HG02798 (cell line): ENCODE results near the gene LSM3.
"Not testable (repeated sequence)": the region's sequence is repeated elsewhere in the genome, so short reads cannot be mapped to it uniquely, and the experiment has no call there.

Experiments used
- ATAC-seq: cut with Tn5 transposase; IDR thresholded peaks from one replicate; pipeline ENCODE4 v1.9.1; 2021; ENCODE audit warnings: mild to moderate bottlenecking; ENCODE audit not compliant: unreplicated experiment, poor library complexity

Gene LSM3

DNA sequence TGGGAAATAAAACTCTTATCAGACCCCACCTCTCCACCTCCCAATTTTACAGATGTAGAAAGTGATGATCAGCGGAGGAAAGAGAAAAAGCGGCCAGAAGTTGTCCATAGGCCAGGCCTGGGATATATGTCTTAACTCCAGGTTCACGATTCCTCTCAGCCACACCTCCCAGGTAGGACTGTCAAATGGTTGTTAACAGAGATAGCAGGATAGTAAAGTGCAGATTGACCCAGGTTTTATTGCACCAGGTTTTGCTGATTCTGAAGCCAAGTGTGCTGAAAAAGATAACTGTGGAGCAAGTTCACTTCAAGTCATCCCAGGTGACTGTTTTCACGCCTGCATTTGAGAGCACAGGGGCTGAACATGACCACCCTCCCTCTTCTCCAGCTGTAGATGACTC, 36.1 kb downstream of the LSM3 start:
- no peak for ATAC-seq

DNA sequence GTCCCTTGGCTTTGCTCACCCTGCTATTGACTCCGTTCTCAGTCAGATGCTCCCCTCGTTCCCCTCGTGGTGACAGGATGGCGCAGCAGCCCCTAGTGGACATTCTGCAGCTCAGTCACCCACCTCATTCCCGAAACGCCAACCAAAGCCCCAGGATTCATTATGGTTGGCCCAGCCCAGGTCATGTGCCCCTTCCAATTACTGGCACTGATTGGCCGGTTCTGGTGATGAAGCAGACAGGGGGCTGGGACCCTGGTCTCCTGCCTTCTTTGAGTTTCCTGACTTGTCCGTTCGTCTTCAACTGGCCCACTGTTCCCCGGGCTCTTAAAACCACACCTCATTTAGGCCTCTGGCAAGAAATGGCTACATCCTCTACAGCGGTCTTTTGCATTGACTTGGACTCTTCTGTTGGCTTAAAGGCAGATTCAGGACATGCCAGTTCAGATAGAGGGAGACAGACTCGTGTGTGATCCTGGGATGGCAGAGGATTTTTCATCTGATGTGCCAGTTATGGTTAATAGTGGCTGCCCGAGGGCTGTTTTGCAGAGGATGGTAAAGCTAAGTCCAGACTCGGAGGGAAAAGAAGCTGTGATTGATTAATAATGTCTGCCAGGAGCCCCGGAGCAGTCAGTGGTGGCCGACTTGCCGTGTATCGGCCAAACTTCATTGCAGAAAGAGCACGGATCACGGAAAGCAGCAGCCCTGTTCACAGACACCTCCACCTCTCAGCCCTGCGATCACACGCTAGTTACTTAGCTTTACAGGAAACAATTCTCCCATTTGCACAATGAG, 37.8 kb downstream of the LSM3 start:
- peak; percentile 92 for ATAC-seq

DNA sequence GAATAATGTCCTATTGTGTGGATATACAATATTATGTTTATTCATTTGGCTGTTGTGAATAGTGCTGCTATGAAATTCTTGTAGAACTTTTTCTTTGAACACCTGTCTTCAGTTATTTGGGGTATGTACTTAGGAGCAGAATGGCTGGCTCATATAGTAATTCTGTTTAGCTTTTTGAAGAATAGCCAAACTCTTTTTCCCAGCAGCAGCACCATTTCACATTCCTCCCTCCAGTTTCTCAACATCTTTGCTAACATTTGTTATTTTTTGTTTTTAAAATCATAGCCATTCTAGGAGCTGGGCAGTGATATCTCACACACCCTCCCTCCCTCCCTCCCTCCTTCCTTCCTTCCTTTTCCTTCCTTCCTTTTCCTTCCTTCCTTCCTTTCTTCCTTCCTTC, 39.7 kb downstream of the LSM3 start:
- ATAC-seq: no peak

DNA sequence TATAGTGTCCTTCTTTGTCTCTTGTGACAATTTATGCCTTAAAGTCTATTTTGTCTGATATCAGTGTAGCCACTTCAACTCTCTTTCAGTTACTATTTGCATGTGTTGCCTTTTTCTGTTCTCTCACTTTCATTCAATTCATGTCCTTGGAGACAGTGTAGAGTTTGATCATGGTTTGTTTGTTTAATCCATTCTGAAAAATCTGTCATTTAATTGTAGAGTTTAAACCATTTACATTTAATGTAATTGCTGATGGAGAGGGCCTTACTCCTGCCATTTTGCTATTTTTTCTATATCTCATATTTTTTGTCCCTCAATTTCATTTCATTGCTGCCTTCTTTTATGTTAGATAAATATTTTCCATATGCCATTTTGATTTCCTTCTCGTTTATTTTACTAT, 42.3 kb downstream of the LSM3 start:
- ATAC-seq: no peak

DNA sequence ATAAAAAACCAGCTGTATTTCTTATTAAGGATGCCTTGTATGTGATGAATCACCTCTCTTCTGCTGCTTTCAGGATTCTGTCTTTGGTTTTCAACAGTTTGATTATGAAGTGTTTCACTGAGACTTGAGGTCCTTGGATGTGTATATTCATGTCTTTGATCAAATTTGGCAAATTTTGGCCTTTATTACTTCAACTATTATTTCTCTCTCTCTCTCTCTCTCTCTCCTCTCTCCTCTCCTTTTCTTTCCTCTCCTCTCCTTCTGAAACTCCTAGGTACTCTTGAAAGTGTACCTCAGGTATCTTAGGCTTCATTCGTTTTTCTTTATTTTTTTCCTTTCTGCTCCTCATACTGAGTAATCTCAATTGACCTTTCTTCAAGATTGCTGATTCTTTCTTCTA, 43.3 kb downstream of the LSM3 start:
- ATAC-seq: no peak

DNA sequence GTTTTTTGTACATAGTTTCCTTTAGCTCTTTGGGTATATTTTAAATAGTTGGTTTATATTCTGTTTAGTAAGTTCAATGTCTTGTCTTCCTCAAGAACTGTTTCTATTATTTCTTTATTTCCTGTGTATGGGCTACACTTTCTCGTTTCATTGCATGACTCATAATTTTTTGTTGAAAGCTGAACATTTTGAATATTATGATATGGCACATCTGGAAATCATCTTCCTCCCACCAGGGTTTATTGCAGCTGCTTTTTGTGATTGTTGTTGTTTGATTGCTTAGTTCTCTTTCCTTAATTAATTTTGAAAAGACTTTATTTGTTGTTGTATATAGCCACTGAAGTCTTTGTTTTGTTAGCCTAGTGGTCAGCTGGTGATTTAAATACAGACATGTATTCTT, 43.8 kb downstream of the LSM3 start:
- no peak for ATAC-seq

DNA sequence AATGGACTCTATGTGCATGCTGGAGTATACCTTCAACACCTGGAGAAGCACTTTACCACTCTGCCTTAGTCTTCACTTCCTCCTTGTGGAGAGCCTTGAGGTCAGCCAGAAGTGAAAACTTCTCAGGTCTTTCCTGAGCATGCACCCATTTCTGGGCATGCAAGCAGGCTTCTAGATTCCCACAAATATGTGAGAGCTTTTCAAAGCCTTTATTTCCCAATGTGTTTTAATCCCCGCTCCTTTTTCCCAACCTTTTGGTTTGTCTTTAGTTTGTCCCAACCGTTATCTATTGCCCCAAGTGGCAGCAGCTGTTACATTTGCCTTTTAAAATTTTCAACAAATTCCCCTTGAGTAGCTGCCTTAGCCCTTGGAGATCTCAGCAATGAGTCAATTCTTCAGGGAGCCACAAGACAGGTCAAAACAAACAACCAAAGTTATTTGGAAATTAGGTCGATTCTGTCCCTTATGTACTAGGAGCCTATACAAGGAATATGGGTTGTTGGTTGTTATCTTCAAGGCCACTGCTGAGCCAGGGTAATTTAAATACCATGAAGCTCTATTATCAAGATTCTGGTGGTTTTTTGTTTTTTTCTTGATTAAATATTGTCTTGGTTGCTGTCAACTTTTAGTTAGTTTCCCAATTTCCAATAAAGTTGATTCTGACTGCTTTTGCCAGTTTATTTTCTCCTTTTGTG, 44.4 kb downstream of the LSM3 start:
- ATAC-seq: no peak

DNA sequence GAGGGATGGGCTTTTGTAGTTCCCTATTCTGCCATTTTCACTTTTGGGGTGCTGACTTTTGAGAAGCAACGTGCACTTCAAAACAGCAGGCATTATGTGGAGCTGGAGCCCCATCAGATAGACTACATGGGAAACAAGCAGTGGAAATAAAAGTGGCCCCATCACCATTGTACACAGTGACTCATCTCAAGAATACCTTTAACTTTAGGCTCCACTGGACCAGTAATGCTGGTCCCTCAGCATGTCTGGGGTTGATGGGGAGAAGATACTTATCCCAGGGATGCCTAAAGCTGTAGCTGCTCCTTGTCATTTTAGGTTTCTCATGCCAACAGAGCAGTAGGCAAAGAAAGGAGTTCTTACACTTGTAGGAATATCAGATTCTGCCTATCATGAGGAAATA, 45.0 kb downstream of the LSM3 start:
- ATAC-seq: no peak

DNA sequence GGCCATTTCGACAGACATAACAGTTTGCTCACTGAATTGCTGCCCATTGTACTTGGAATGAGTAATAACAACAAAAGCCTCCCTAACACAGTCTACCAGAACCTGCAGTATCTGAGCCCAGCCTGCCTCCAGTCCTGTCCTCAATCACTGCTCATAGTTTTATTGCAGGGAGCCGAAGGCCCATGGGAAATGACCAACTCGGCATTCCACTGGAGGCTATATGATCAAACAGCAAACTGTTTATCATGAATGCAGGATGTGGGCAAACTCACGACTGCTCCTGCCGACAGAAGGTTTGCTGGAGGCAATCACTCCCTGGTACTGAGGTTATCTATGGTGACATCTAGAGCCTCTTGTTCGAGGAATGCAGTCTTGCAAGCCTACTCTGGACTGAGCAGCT, 46.3 kb downstream of the LSM3 start:
- no peak for ATAC-seq

DNA sequence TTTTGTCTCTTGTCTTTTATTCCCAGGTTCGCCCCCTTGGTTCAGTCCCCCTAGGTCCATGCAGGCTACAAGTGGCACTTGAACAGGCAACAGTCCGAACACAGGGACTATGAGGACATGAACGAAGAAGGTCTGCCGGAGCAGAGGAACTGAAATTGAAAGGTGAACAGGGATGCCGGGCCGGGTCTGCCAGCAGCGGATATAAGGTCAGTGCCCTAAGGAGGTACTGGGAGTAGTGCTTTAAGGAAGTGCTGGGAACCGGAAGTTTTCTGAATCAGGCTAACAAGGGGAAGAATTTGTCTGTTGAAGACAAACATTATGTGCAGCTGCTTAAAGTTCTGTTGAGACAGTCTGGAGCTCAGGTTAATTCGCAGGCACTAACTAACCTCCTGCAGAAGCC, 46.8 kb downstream of the LSM3 start:
- no peak for ATAC-seq

DNA sequence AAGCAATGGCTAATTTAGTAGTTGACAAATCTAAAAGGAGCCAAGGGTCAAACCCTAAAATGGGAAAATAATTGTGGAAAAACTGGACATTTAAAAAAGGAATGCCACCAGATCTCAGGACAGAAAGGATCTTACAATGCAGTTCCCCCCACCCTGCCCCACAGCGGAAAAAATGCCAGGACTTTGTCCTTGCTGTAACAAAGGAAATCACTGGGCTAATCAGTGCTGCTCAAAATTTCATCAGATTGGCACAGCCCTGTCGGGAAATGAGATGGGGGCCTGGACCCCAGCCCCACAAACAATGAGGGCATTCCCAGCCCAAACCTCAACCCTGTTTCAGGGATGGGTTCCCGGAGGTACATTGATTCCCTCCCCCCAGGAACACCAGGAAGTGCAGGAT, 47.7 kb downstream of the LSM3 start:
- ATAC-seq: not testable (repeated sequence)

DNA sequence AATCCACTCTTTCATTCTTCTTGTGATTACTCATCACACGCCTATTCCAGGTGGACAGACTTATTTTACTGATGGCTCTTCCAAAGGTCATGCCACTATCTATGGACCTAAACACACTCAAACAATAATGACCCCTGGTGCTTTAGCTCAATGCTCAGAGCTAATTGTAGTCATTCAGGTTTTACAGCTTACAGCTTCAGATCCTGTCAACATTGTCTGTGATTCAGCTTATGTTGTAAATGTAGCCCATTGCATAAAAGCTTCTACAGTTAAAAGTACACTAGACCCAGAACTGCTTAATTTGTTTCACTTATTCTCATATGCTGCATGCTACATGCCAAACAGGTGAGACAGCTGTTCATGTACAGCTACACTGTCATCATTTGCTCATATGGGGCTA, 49.2 kb downstream of the LSM3 start:
- no peak for ATAC-seq

DNA sequence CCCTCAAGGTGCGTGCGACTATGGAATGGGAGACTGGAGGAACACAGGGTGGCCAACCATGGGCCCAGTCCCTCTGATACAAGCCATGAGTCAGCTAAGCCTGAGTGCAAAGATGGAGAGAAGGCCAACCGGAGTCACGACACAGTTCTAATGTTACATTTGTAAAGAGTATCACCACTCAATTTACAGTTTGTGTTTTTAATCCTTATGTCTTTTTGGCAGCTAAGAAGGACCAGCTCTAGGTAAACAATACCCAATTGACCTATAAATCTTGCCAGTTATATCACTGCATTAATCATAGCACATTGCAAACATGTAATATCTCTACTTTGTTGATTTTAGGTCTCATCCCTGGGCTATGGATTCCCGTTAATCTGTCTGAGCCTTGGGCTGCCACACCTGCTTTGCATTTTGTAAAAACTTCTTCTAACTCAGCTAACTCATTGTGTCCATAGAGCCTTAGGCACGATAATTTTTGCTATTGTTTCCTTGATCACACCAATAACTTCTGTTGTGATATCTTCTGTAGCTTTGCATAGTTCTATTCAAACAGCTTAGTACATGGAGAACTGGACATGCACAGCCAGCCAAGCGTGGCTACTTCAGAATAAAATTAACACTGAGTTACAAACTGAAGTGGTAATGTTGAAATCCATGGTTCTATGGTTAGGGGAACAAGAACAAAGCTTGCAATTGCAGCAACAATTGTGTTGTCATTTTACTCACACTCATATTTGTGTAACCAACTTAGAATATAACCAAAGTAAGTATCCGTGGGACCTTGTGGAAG, 50.3 kb downstream of the LSM3 start:
- no peak for ATAC-seq

DNA sequence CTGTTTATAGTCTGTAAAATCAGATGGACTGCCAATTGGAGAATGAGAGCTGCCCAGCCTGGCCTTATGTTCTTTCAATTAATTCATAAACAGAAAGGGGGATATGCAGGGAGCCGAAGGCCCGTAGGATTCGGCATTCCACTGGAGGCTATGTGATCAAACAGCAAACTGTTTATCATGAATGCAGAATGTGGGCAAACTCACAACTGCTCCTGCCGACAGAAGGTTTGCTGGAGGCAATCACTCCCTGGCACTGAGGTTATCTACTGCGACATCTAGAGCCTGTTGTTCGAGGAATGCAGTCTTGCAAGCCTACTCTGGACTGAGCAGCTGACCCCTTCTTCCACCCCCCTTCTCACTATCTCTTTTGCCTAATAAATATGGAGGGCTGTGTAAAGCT, 51.1 kb downstream of the LSM3 start:
- not testable (repeated sequence) for ATAC-seq

DNA sequence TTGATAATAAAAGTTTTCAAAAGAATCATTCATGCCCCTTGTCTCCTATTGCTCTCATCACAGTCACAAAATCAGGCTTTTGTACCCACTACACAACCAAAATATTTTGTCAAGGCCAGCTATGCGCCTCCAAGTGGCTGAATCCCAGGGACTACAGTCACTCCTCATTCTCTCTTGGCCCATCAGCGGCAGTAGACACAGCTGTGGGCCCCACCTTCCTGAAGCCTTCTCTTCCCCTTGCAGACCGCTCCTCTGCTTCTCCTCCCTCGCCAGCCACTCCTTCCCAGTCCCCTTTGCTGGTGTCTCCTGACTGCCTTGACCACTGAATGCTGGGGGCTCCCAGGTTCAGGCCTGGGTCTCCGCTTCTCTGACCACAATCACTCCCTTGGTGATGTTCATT, 52.1 kb downstream of the LSM3 start:
- no peak for ATAC-seq

DNA sequence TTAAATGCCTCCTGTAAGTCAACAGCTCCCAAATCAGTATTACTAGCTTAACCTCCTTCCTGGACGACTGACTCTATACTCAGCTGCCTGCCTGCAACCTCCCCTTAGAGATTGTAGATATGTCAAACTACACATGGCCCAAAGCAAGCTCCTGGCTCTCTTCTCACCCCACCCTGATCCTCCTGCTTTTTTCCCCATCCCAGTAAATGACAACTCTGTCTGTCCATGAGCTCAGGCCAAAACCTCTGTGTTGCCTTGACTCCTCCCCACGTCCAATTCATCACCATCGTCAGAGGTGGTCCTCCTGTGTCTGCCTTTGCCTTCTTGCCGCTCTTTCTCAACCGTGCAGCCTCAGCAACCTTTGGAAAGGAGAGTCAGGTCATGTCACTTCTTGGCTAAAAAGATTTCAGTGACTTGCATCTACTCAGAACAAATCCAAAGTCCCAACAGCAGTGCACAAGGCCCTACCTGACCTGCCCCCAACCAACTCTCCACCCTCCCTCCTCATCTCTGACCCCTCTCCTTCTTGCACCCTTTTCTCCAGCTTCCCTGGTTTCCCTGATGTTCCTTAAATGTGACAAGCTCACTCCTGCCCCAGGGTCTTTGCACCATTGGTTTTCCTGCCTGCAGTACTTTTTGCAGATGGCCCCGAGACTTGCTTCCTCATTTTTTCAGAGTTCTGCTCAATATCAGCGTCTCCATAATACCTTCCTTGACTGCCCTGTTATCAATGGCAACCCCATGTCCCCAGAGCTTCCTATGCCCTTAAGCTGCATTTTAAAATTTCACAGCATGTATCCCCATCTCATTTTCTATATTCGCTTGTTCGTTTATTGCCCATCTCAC, 52.8 kb downstream of the LSM3 start:
- ATAC-seq: no peak

DNA sequence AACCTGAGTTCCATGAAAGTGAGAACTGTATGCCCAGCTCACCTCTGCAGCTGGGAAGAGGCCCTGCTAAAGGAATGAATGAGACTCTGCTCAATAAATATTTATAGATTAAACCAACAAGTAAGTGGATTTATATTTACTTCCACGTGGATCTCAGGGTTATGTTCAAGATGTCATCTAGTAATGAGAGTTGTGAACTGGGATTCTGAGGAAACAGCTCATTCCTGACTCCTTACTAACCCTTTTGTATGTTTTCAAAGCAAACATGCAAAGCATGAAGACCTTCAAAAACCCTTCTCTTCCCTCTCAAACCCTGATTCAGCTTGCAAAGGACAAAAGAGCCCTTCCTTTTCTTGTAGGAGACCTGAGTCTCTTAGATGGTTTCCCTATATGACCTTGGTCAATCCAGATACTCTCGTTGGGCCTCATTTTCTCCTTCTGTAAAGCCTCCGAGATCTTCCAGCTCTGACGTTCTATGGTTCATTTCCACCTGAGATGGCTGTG, 53.4 kb downstream of the LSM3 start:
- ATAC-seq: no peak

DNA sequence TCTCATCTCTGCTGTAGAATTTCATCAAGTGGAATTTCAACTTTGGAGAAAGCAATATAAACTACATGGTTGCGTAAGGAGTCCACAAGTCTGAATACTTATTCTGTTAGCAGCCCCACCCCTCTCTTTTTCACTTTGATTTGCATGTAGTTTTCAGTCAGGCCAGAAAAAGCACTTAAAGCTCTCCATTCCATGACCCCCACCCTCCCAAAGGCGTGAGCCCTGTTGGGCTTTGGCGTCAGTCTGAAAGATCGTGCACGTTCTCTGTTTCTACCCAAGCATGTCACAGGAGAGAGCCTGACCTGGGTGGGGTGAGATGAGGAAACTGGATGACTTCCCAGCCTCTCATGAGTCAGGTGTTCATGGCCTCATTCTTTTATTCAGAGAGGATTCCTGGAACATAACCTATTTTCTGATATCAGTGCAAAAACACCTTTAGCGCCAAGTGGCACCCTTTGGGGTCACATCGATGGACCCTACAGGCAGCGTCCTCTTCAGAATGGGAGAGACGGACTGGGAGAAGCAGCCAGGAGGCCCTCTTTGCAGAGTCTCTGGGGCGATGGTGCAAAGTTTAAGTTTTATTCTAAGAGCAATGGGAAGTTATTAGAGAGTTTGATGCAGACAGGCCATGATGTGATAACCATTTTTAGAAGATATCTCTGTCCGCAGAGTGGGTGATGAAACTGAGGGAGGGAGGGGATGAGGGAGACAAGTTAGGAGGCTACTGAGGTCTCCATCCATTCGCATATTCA, 55.8 kb downstream of the LSM3 start:
- ATAC-seq: no peak
